Activated naive CD8-positive, alpha-beta T cell treated with anti-CD3 and anti-CD28 coated beads, Interleukin-2, amount 10 ng/mL, durations not matched to agents 7 days and 5 days (primary cell): ENCODE results near the gene UHRF1. TPM values are rescaled to one million over a fixed set of nuclear protein-coding genes. Genes with fewer than 3 reads are reported as not detected.
"Not testable (repeated sequence)": the region's sequence is repeated elsewhere in the genome, so short reads cannot be mapped to it uniquely, and the experiment has no call there.

ENCODE experiments used
- ATAC-seq: fragments of 150-1000 bp; cut with Tn5 transposase; one replicate; pipeline ENCODE4 v1.10.0; 2021; ENCODE audit warnings: low read depth, moderate library complexity
- POLR2A ChIA-PET: fragments of 350-600 bp; sonication (Branson Sonifier 250); formaldehyde crosslinking; loops from one replicate; lab custom pipeline; 2021; ENCODE audit warnings: antibody characterized with exemption; lab: Charles Lee
- DNase-seq: peaks from one replicate; pipeline ENCODE4 v3.0.0; 2021
- H3K27ac Mint-ChIP-seq: one replicate; pipeline ENCODE4 v1.8.0; 2022; ENCODE audit warnings: mild to moderate bottlenecking, mixed read lengths
- H3K27me3 Mint-ChIP-seq: one replicate; pipeline ENCODE4 v1.8.0; 2022; ENCODE audit warnings: mild to moderate bottlenecking, moderate library complexity, mixed read lengths
- H3K36me3 Mint-ChIP-seq: one replicate; pipeline ENCODE4 v1.8.0; 2021; ENCODE audit warnings: mild to moderate bottlenecking, mixed read lengths
- H3K4me1 Mint-ChIP-seq: one replicate; pipeline ENCODE4 v1.8.0; 2021; ENCODE audit warnings: mixed read lengths
- H3K4me3 Mint-ChIP-seq: one replicate; pipeline ENCODE4 v1.8.0; 2022; ENCODE audit warnings: mild to moderate bottlenecking, moderate library complexity, mixed read lengths
- H3K9me3 Mint-ChIP-seq: one replicate; pipeline ENCODE4 v1.8.0; 2021; ENCODE audit warnings: mixed read lengths
- total RNA-seq, 2 experiments: library from RNA; stranded (reverse); gene quantifications; one replicate each; pipeline ENCODE4 v1.2.3, GENCODE V29; 2021

UHRF1 gene
- total RNA-seq, 2 experiments from 2014 or later = 90.8 to 103 TPM

- DNase-seq = no peak
- Mint-ChIP-seq H3K36me3 (no peaks in the 10 kb centered on the region), H3K27ac (no peak overlapping the region), H3K9me3 (no peaks in the 10 kb centered on the region), H3K4me1 (peaks cover 4% of the 10 kb centered on the region), H3K4me3 (no peak overlapping the region), H3K27me3 (no peaks in the 10 kb centered on the region)
- POLR2A ChIA-PET = no interaction called here
- ATAC-seq = no peak
These were observed 30.3 kb upstream of the UHRF1 start for GRCh38 chr19:4879041-4879440.

- POLR2A ChIA-PET, H3K27ac Mint-ChIP-seq, H3K4me1 Mint-ChIP-seq, ATAC-seq, DNase-seq, H3K36me3 Mint-ChIP-seq, H3K4me3 Mint-ChIP-seq, H3K27me3 Mint-ChIP-seq, H3K9me3 Mint-ChIP-seq: not testable (repeated sequence)
These were observed 26.4 kb upstream of the UHRF1 start for GRCh38 chr19:4882874-4883273.

GRCh38 chr19:4884993-4885392 lies 24.3 kb upstream of the UHRF1 start:
- POLR2A ChIA-PET, ATAC-seq, H3K36me3 Mint-ChIP-seq, H3K27me3 Mint-ChIP-seq, H3K27ac Mint-ChIP-seq, H3K4me3 Mint-ChIP-seq, DNase-seq, H3K9me3 Mint-ChIP-seq, H3K4me1 Mint-ChIP-seq: not testable (repeated sequence)

DNA sequence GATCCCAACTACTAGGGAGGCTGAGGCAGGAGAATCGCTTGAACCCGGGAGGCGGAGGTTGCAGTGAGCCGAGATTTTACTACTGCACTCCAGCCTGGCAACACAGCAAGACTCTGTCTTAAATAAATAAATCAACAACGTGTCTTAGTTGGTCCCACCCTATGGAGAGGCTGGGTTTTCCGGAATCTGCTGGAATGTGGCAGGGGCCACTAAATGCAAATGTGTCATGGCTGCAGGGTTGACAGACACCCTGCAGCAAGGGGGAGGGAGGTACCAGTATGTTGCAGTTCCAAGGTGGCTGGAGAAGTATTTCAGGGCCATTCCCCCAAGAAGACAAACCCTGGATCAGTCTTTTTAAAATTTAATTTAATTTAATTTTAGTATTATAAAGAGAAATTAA lies 21.5 kb upstream of the UHRF1 start:
- ATAC-seq, H3K4me1 Mint-ChIP-seq, POLR2A ChIA-PET, H3K36me3 Mint-ChIP-seq, H3K4me3 Mint-ChIP-seq, H3K9me3 Mint-ChIP-seq, H3K27me3 Mint-ChIP-seq, DNase-seq, H3K27ac Mint-ChIP-seq: not testable (repeated sequence)

GRCh38 chr19:4889034-4889815 lies 20.1 kb upstream of the UHRF1 start:
- ATAC-seq (no peak), DNase-seq (no peak)
- H3K4me3 Mint-ChIP-seq = no peak overlapping the region
- H3K9me3 Mint-ChIP-seq = no peaks in the 10 kb centered on the region
- POLR2A ChIA-PET = no interaction called here
- no peaks in the 10 kb centered on the region for H3K36me3 Mint-ChIP-seq
- H3K27me3 Mint-ChIP-seq = no peaks in the 10 kb centered on the region
- H3K4me1 Mint-ChIP-seq = no peaks in the 10 kb centered on the region
- H3K27ac Mint-ChIP-seq = no peak overlapping the region

- Mint-ChIP-seq H3K4me3 (no peak overlapping the region), H3K36me3 (no peaks in the 10 kb centered on the region), H3K4me1 (no peaks in the 10 kb centered on the region), H3K27me3 (no peaks in the 10 kb centered on the region), H3K27ac (no peak overlapping the region), H3K9me3 (no peaks in the 10 kb centered on the region)
- ATAC-seq (no peak), DNase-seq (no peak)
- POLR2A ChIA-PET = no interaction called here
These were observed 18.2 kb upstream of the UHRF1 start for GRCh38 chr19:4891066-4891465.

DNA sequence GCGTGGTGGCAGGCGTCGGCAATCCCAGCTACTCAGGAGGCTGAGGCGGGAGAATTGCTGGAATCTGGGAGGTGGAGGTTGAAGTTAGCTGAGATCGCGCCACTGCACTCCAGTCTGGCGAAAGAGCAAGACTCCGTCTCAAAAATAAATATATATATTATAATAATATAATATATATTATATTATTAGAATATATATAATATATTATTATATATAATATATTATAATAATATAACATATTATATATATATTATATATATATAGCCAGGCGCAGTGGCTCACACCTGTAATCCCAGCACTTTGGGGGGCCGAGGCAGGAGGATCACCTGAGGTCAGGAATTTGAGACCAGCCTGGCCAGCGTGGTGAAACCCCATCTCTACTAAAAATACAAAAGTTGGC lies 16.3 kb upstream of the UHRF1 start:
- H3K4me1 Mint-ChIP-seq, DNase-seq, ATAC-seq, H3K4me3 Mint-ChIP-seq, POLR2A ChIA-PET, H3K27me3 Mint-ChIP-seq, H3K36me3 Mint-ChIP-seq, H3K27ac Mint-ChIP-seq, H3K9me3 Mint-ChIP-seq: not testable (repeated sequence)

- Mint-ChIP-seq H3K4me3 (no peak overlapping the region), H3K27ac (no peak overlapping the region), H3K4me1 (peaks cover 1% of the 10 kb centered on the region), H3K27me3 (no peaks in the 10 kb centered on the region), H3K36me3 (no peaks in the 10 kb centered on the region), H3K9me3 (no peaks in the 10 kb centered on the region)
- POLR2A ChIA-PET = no interaction called here
- DNase-seq (no peak), ATAC-seq (no peak)
These were observed 12.9 kb upstream of the UHRF1 start for GRCh38 chr19:4896372-4896771.

DNA sequence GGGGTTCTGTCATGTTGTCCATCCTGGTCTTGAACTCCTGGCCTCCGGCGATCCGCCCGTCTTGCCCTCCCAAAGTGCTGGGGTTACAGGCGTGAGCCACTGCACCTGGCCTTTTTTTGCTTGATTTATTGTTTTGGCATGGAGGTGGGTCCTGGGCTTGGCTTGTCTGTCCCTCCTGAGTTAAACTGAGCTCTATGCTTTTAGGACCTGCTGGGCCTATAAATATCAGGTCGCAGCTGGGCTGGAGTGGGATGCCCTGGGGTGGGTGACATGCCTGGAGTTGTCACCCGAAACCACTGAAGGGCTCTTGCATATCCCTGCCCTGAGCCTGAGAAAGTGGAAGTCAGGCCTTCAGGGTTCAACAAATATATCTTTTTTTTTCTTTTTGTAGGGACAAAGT lies 12.2 kb upstream of the UHRF1 start:
- Mint-ChIP-seq H3K9me3 (no peaks in the 10 kb centered on the region), H3K27me3 (no peaks in the 10 kb centered on the region), H3K4me3 (no peak overlapping the region), H3K4me1 (peaks cover 1% of the 10 kb centered on the region), H3K27ac (no peak overlapping the region), H3K36me3 (peaks cover 1% of the 10 kb centered on the region)
- DNase-seq (no peak), ATAC-seq (no peak)
- POLR2A ChIA-PET = interaction anchor here (0.5 kb wide), 1 partner anchor 50 kb away, joined by 3 read pairs; no protein-coding TSS in a partner anchor

DNA sequence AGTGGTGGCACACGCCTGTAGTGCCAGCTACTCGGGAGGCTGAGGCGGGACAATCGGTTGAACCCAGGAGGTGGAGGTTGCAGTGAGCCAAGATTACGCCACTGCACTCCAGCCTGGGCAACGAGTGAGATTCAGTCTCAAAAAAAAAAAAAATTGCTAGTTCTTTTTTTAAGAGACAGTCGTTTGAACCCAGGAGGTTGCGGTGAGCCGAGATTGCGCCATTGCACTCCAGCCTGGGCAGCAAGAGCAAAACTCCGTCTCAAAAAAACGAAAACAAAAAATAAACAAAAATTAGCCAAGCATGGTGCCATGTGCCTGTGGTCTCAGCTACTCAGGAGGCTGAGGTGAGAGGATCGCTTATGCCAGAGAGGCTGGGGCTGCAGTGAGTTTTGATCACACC lies 8.4 kb upstream of the UHRF1 start:
- H3K27ac Mint-ChIP-seq, H3K9me3 Mint-ChIP-seq, H3K4me1 Mint-ChIP-seq, POLR2A ChIA-PET, H3K27me3 Mint-ChIP-seq, DNase-seq, H3K4me3 Mint-ChIP-seq, ATAC-seq, H3K36me3 Mint-ChIP-seq: not testable (repeated sequence)

- H3K4me1 Mint-ChIP-seq = no peaks in the 10 kb centered on the region
- H3K36me3 Mint-ChIP-seq = peaks cover 1% of the 10 kb centered on the region
- no peak for DNase-seq
- H3K27me3 Mint-ChIP-seq = no peaks in the 10 kb centered on the region
- no peak within 1 kb of the TSS for H3K27ac Mint-ChIP-seq
- ATAC-seq = no peak
- H3K9me3 Mint-ChIP-seq = no peaks in the 10 kb centered on the region
- no peak within 1 kb of the TSS for H3K4me3 Mint-ChIP-seq
- POLR2A ChIA-PET = no interaction called here
These were observed 6.5 kb upstream of the UHRF1 start, which contains the start of gene ARRDC5 for GRCh38 chr19:4902796-4903195. Gene ARRDC5 (minus strand): TSS chr19:4902896. CDS start chr19:4902825, 71 bp downstream.

DNA sequence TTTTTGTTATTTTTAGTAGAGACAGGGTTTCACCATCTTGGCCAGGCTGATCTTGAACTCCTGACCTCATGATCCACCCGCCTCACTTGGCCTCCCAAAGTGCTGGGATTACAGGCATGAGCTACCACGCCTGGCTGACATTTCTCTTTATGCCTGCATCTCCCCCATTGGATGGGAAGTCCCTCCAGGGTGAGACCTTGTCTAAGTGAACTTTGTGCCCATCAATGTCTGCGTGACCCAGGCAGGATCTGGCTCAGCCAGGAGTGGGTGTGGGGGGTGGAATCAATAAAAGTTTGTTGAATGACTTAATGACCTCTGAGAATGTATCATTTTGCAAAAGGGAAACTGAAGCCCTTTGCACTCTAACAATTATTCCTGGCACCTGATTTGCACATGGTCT lies 4.8 kb upstream of the UHRF1 start:
- POLR2A ChIA-PET = no interaction called here
- H3K9me3 Mint-ChIP-seq = no peaks in the 10 kb centered on the region
- H3K4me1 Mint-ChIP-seq = no peaks in the 10 kb centered on the region
- ATAC-seq (no peak), DNase-seq (no peak)
- no peak overlapping the region for H3K4me3 Mint-ChIP-seq
- H3K36me3 Mint-ChIP-seq = peaks cover 1% of the 10 kb centered on the region
- H3K27ac Mint-ChIP-seq = no peak overlapping the region
- H3K27me3 Mint-ChIP-seq = no peaks in the 10 kb centered on the region

GRCh38 chr19:4906963-4907362 lies 2.3 kb upstream of the UHRF1 start:
- H3K4me1 Mint-ChIP-seq = peaks cover 10% of the 10 kb centered on the region
- DNase-seq (no peak), ATAC-seq (no peak)
- H3K27ac Mint-ChIP-seq = no peak overlapping the region
- POLR2A ChIA-PET = interaction anchor here (0.5 kb wide), 1 partner anchor 71 kb away, joined by 3 read pairs; no protein-coding TSS in a partner anchor
- no peak overlapping the region for H3K4me3 Mint-ChIP-seq
- H3K9me3 Mint-ChIP-seq = no peaks in the 10 kb centered on the region
- peaks cover 7% of the 10 kb centered on the region for H3K36me3 Mint-ChIP-seq
- no peaks in the 10 kb centered on the region for H3K27me3 Mint-ChIP-seq

DNA sequence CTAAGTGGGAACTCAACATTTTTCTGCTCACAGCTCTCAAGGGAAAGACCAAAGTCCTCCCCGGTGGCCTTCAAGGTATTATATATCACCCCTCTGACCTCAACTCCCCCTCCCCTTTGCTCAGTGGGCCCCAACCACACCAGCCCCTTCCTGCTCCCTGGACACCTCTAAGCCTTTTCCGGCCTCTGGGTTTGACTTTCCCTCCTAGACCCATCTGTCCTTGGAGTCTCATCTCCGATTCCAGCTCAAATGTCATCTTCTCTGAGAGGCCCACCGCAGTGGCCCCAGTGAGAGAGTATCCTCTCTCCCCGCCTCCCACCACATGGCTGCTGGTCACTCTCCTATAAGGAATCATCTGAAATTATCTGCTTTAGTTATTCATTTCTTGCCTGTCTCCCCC lies 941 bp upstream of the UHRF1 start:
- Mint-ChIP-seq H3K27me3 (no peaks in the 10 kb centered on the region), H3K4me1 (peaks cover 23% of the 10 kb centered on the region), H3K36me3 (peaks cover 16% of the 10 kb centered on the region), H3K9me3 (no peaks in the 10 kb centered on the region), H3K4me3 (no peak overlapping the region), H3K27ac (no peak overlapping the region)
- POLR2A ChIA-PET = no interaction called here
- ATAC-seq = no peak
- no peak for DNase-seq
